IPS-11a (cell line): ENCODE measurements around the gene DOK6.
"Not testable (repeated sequence)": the region's sequence is repeated elsewhere in the genome, so short reads cannot be mapped to it uniquely, and the experiment has no call there.

Experiments
- H3K4me3 ChIP-seq: one replicate; pipeline ENCODE4 v1.5.1; 2013; ENCODE audit warnings: low read depth, low read length, control low read depth

The DOK6 gene

GRCh38 chr18:69400253-69400975 is at the start of gene DOK6:
DOK6 (plus strand) TSS chr18:69400888.
- H3K4me3 ChIP-seq = peak within 1 kb of the TSS; percentile 73

GRCh38 chr18:69353023-69353422 is 47.7 kb upstream of the DOK6 start:
- no peak overlapping the region for H3K4me3 ChIP-seq

- H3K4me3 ChIP-seq = no peak overlapping the region
These were observed 43.1 kb upstream of the DOK6 start for GRCh38 chr18:69357590-69357989.

GRCh38 chr18:69358212-69358895 is 42.3 kb upstream of the DOK6 start:
- H3K4me3 ChIP-seq = no peak overlapping the region

GRCh38 chr18:69359768-69360167 is 40.9 kb upstream of the DOK6 start:
- H3K4me3 ChIP-seq = not testable (repeated sequence)

- no peak overlapping the region for H3K4me3 ChIP-seq
These were observed 35.8 kb upstream of the DOK6 start for GRCh38 chr18:69364930-69365329.

- no peak overlapping the region for H3K4me3 ChIP-seq
These were observed 35.0 kb upstream of the DOK6 start for GRCh38 chr18:69365658-69366057.

- no peak overlapping the region for H3K4me3 ChIP-seq
These were observed 33.6 kb upstream of the DOK6 start for GRCh38 chr18:69367104-69367503.

- H3K4me3 ChIP-seq = no peak overlapping the region
These were observed 29.0 kb upstream of the DOK6 start for GRCh38 chr18:69371729-69372128.

GRCh38 chr18:69380324-69380723 is 20.4 kb upstream of the DOK6 start:
- no peak overlapping the region for H3K4me3 ChIP-seq

GRCh38 chr18:69383186-69383585 is 17.5 kb upstream of the DOK6 start:
- no peak overlapping the region for H3K4me3 ChIP-seq

GRCh38 chr18:69387186-69387585 is 13.5 kb upstream of the DOK6 start:
- no peak overlapping the region for H3K4me3 ChIP-seq

- H3K4me3 ChIP-seq = no peak overlapping the region
These were observed 12.5 kb upstream of the DOK6 start for GRCh38 chr18:69388222-69388621.

GRCh38 chr18:69397096-69397495 is 3.6 kb upstream of the DOK6 start:
- no peak overlapping the region for H3K4me3 ChIP-seq

- H3K4me3 ChIP-seq = no peak overlapping the region
These were observed 1.4 kb upstream of the DOK6 start for GRCh38 chr18:69399253-69399652.

GRCh38 chr18:69400976-69401225 is 213 bp downstream of the DOK6 start:
- peak overlapping the region; percentile 42 for H3K4me3 ChIP-seq

- H3K4me3 ChIP-seq = peak overlapping the region; percentile 42
These were observed 711 bp downstream of the DOK6 start for GRCh38 chr18:69401226-69401971.

- peak overlapping the region; percentile 10 for H3K4me3 ChIP-seq
These were observed 1.4 kb downstream of the DOK6 start for GRCh38 chr18:69401972-69402532.

GRCh38 chr18:69402533-69402989 is 1.9 kb downstream of the DOK6 start:
- H3K4me3 ChIP-seq = peak overlapping the region; percentile 5

GRCh38 chr18:69408522-69408921 is 7.8 kb downstream of the DOK6 start:
- H3K4me3 ChIP-seq = no peak overlapping the region

GRCh38 chr18:69411199-69411598 is 10.5 kb downstream of the DOK6 start:
- H3K4me3 ChIP-seq = no peak overlapping the region

- H3K4me3 ChIP-seq = no peak overlapping the region
These were observed 13.5 kb downstream of the DOK6 start for GRCh38 chr18:69414184-69414583.
